NB4 (cell line): ENCODE measurements around the gene ITPK1.

Experiments
- DNase-seq: peaks from one replicate; pipeline ENCODE4 v3.0.0; 2010; ENCODE audit warnings: low read depth
- H3K4me3 ChIP-seq: one replicate; pipeline ENCODE4 v1.5.1; 2011; ENCODE audit warnings: mild to moderate bottlenecking, low read depth, low read length, moderate library complexity
- MYC ChIP-seq: IDR thresholded peaks from 2 replicates; pipeline ENCODE4 v1.6.1; 2011; ENCODE audit warnings: low read depth, low read length
- POLR2A ChIP-seq: IDR thresholded peaks from 2 replicates; pipeline ENCODE4 v1.6.1; 2011; ENCODE audit warnings: mild to moderate bottlenecking; ENCODE audit not compliant: insufficient read length; ENCODE audit errors: extremely low read depth
- TF ChIP-seq, protein P1 (sequence below): IDR thresholded peaks from 2 replicates; pipeline ENCODE4 v1.6.1; 2011; ENCODE audit warnings: low read depth, low read length
- TF ChIP-seq, protein P2 (sequence below): IDR thresholded peaks from one replicate; pipeline ENCODE4 v1.5.1; 2012; ENCODE audit warnings: low read depth, low read length

The ITPK1 gene

DNA sequence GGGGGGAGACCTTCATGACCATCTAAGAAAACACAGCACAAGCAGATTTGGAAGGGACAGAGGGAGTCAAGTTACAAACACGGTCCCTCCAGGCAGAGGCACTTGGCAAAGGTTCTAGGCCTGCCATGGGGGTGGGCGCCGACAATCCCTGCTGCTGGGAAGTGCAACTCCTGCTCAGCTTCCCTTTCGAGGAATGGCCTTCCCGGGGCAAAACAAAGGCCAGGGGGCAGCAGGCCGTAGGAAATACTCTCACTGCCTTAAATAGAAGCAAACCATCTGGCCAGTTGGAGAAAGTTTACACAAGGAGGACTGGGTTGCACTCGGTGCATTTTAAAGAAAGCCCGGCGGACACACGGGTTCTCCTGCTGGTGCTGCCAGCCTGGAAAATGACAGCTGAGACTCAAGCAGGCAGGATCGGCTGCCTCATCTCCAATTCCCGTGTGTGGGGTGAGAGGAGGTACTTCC lies 65.8 kb downstream of the ITPK1 start:
- no peak for DNase-seq
- TF ChIP-seq POLR2A, result no peak
- TF ChIP-seq, protein P1, sequence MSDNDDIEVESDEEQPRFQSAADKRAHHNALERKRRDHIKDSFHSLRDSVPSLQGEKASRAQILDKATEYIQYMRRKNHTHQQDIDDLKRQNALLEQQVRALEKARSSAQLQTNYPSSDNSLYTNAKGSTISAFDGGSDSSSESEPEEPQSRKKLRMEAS, result no peak
- TF ChIP-seq, protein P2, sequence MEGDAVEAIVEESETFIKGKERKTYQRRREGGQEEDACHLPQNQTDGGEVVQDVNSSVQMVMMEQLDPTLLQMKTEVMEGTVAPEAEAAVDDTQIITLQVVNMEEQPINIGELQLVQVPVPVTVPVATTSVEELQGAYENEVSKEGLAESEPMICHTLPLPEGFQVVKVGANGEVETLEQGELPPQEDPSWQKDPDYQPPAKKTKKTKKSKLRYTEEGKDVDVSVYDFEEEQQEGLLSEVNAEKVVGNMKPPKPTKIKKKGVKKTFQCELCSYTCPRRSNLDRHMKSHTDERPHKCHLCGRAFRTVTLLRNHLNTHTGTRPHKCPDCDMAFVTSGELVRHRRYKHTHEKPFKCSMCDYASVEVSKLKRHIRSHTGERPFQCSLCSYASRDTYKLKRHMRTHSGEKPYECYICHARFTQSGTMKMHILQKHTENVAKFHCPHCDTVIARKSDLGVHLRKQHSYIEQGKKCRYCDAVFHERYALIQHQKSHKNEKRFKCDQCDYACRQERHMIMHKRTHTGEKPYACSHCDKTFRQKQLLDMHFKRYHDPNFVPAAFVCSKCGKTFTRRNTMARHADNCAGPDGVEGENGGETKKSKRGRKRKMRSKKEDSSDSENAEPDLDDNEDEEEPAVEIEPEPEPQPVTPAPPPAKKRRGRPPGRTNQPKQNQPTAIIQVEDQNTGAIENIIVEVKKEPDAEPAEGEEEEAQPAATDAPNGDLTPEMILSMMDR, result no peak
- TF ChIP-seq MYC, result no peak

DNA sequence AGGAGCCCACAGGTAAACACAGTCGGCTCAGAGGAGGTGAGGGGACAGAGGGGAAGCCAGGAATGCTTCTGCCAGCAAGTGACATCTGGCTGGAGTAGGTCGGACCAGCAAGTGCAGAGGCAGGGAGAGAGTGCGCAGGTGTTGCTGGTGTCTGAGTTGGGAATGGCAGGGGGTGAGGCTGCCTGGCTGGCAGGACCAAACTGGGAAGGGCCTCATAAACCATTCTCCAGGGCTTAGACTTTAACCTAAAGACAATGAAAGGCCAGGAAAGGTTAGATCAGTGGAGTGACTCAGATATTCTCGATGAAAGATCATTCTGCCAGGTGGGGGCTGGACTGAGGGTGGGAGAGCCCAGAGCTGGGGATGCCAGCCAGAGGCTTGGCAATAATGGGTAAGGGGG lies 66.4 kb downstream of the ITPK1 start:
- TF ChIP-seq, protein P2, result no peak
- TF ChIP-seq, protein P1, result no peak
- TF ChIP-seq MYC, result no peak
- TF ChIP-seq POLR2A, result no peak
- no peak for DNase-seq
- H3K4me3 ChIP-seq, result no peak overlapping the region

More for the DNA sequence above, 65.8 kb downstream of the ITPK1 start:
- H3K4me3 ChIP-seq, result no peak overlapping the region

DNA sequence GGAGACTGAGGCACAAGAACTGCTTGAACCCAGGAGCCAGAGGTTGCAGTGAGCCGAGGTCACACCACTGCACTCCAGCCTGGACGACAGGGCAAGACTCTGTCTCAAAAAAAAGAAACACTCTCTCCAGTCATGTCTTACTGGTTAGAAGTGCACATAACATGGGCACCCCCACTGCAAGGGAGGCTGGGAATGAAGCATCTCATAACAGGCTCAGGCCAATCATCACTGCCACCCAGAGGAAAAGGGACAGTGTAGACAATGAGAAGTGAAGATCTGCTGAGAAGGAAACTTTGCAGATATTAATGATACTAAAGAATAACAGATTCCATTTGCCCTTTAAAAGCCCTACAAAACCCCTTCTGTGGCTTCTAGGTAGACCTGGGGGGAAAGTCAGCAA lies 66.9 kb downstream of the ITPK1 start:
- DNase-seq, result no peak
- H3K4me3 ChIP-seq, result no peak overlapping the region
- TF ChIP-seq, protein P1, result no peak
- no peak for TF ChIP-seq MYC
- TF ChIP-seq, protein P2, result no peak
- TF ChIP-seq POLR2A, result no peak

DNA sequence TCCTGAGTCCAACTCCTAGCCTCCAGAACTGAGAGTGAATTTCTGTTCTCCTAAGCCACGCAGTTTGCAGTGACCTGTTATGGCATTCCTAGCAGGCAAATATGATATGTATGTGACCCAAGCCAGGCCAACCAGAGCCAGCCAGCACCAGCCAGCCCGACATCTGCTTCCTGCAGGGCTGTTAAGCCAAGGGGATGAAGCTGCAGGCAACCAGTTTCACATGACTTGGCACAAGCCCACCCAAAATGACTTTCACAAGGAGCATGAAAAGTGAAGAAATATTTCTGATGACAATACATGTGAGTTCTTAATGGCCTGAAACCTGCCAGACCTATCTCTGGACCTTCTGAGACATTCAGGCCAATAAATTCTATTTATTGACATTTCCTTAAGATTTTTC lies 68.1 kb downstream of the ITPK1 start:
- H3K4me3 ChIP-seq, result no peak overlapping the region
- DNase-seq, result no peak
- TF ChIP-seq, protein P2, result no peak
- TF ChIP-seq POLR2A (no peak), MYC (no peak)
- TF ChIP-seq, protein P1, result no peak

- no peak for DNase-seq
- TF ChIP-seq, protein P2, result no peak
- TF ChIP-seq POLR2A, result no peak
- TF ChIP-seq, protein P1, result no peak
- TF ChIP-seq MYC, result no peak
These were observed 68.6 kb downstream of the ITPK1 start for GRCh38 chr14:93047157-93047556.

DNA sequence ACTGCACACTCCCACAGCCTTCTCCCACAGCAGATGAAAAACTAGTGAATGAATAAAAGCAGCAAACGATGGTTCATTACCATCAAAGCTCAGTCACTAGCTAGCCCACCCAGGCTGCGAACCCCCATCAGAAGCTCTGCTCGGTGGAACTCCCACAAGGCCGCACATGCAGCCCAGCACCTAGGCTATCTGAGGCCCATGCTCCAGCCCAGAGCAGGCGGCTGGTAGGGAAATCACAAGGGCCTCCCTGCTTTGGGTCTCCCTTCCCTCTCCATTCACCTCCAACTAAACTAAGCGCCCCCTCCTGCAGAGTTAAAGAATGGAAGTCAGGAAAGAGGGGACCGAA lies 69.0 kb downstream of the ITPK1 start:
- DNase-seq, result no peak
- TF ChIP-seq MYC (no peak), POLR2A (no peak)
- TF ChIP-seq, protein P2, result no peak
- TF ChIP-seq, protein P1, result no peak
- H3K4me3 ChIP-seq, result no peak overlapping the region

More at GRCh38 chr14:93047157-93047556, 68.6 kb downstream of the ITPK1 start:
- H3K4me3 ChIP-seq, result no peak overlapping the region
